Activated naive CD8-positive, alpha-beta T cell treated with anti-CD3 and anti-CD28 coated beads, Interleukin-2, amount 10 ng/mL, durations not matched to agents 7 days and 5 days (primary cell): ENCODE data around the gene MT2A. TPM values are rescaled to one million over a fixed set of nuclear protein-coding genes. Genes with fewer than 3 reads are reported as not detected.

Experiments used
- ATAC-seq: fragments of 150-1000 bp; cut with Tn5 transposase; one replicate; pipeline ENCODE4 v1.10.0; 2021; ENCODE audit warnings: low read depth, moderate library complexity
- POLR2A ChIA-PET: fragments of 350-600 bp; sonication (Branson Sonifier 250); formaldehyde crosslinking; loops from one replicate; lab custom pipeline; 2021; ENCODE audit warnings: antibody characterized with exemption; lab: Charles Lee
- DNase-seq: peaks from one replicate; pipeline ENCODE4 v3.0.0; 2021
- H3K27ac Mint-ChIP-seq: one replicate; pipeline ENCODE4 v1.8.0; 2022; ENCODE audit warnings: mild to moderate bottlenecking, mixed read lengths
- H3K27me3 Mint-ChIP-seq: one replicate; pipeline ENCODE4 v1.8.0; 2022; ENCODE audit warnings: mild to moderate bottlenecking, moderate library complexity, mixed read lengths
- H3K36me3 Mint-ChIP-seq: one replicate; pipeline ENCODE4 v1.8.0; 2021; ENCODE audit warnings: mild to moderate bottlenecking, mixed read lengths
- H3K4me1 Mint-ChIP-seq: one replicate; pipeline ENCODE4 v1.8.0; 2021; ENCODE audit warnings: mixed read lengths
- H3K4me3 Mint-ChIP-seq: one replicate; pipeline ENCODE4 v1.8.0; 2022; ENCODE audit warnings: mild to moderate bottlenecking, moderate library complexity, mixed read lengths
- H3K9me3 Mint-ChIP-seq: one replicate; pipeline ENCODE4 v1.8.0; 2021; ENCODE audit warnings: mixed read lengths
- total RNA-seq, 2 experiments: library from RNA; stranded (reverse); gene quantifications; one replicate each; pipeline ENCODE4 v1.2.3, GENCODE V29; 2021

The MT2A gene
- total RNA-seq, 2 experiments from 2014 or later = 115 to 135 TPM

GRCh38 chr16:56652600-56652999, 44.2 kb downstream of the MT2A start:
- Mint-ChIP-seq H3K4me1 (peaks cover 3% of the 10 kb centered on the region), H3K27me3 (peaks cover 20% of the 10 kb centered on the region), H3K9me3 (no peaks in the 10 kb centered on the region), H3K4me3 (no peak overlapping the region), H3K36me3 (no peaks in the 10 kb centered on the region), H3K27ac (no peak overlapping the region)
- POLR2A ChIA-PET = interaction anchor here (1.6 kb wide), 1 partner anchor 9 kb away, joined by 3 read pairs; no protein-coding TSS in a partner anchor
- DNase-seq = no peak
- no peak for ATAC-seq

- Mint-ChIP-seq H3K4me3 (no peak overlapping the region), H3K4me1 (peaks cover 7% of the 10 kb centered on the region), H3K27ac (no peak overlapping the region), H3K36me3 (no peaks in the 10 kb centered on the region), H3K9me3 (no peaks in the 10 kb centered on the region), H3K27me3 (peaks cover 16% of the 10 kb centered on the region)
- no peak for DNase-seq
- POLR2A ChIA-PET = interaction anchor here (1.6 kb wide), 1 partner anchor 9 kb away, joined by 3 read pairs; no protein-coding TSS in a partner anchor
- no peak for ATAC-seq
These were observed 44.8 kb downstream of the MT2A start for GRCh38 chr16:56653218-56653617.

- Mint-ChIP-seq H3K4me3 (peak within 1 kb of the TSS; percentile 95), H3K27me3 (no peaks in the 10 kb centered on the region), H3K9me3 (no peaks in the 10 kb centered on the region), H3K27ac (peak within 1 kb of the TSS; percentile 92), H3K4me1 (peaks cover 17% of the 10 kb centered on the region), H3K36me3 (no peaks in the 10 kb centered on the region)
- POLR2A ChIA-PET = interaction anchor here (1.0 to 1.8 kb wide), 6 partner anchors 10 to 49 kb away, joined by 3 to 6 read pairs (median 4); partner anchors contain the start of genes MT1G, MT1X and MT2A
- ATAC-seq = peak; percentile 87
- DNase-seq = peak; percentile 82
These were observed 49.4 kb downstream of the MT2A start, which contains the start of gene MT1F for GRCh38 chr16:56657555-56658326. TSS of gene MT1F (plus strand) at chr16:56657959. CDS start at chr16:56658059, 100 bp downstream.

- H3K36me3 Mint-ChIP-seq = no peaks in the 10 kb centered on the region
- DNase-seq (no peak), ATAC-seq (no peak)
- peaks cover 19% of the 10 kb centered on the region for H3K4me1 Mint-ChIP-seq
- POLR2A ChIA-PET = interaction anchor here (1.0 to 1.8 kb wide), 4 partner anchors 9 to 18 kb away, joined by 3 to 6 read pairs (median 4); partner anchors contain the start of gene MT1G
- H3K27me3 Mint-ChIP-seq = no peaks in the 10 kb centered on the region
- H3K27ac Mint-ChIP-seq = peak overlapping the region; percentile 92
- H3K4me3 Mint-ChIP-seq = peak overlapping the region; percentile 95
- no peaks in the 10 kb centered on the region for H3K9me3 Mint-ChIP-seq
These were observed 50.0 kb downstream of the MT2A start for GRCh38 chr16:56658327-56658875.

Other genes with a start within 250 kb of the MT2A start
- gene AMFR, start 183.0 kb upstream of the MT2A start, total RNA-seq = 10 to 100 TPM; 50.0 to 55.5 TPM
- 100 to 1,000 TPM; 200 to 204 TPM for gene NUDT21, start 157.3 kb upstream of the MT2A start, total RNA-seq
- gene OGFOD1, start 157.0 kb upstream of the MT2A start, total RNA-seq = 10 to 100 TPM; 39.3 to 39.6 TPM
- gene BBS2, start 88.6 kb upstream of the MT2A start, total RNA-seq = 10 to 100 TPM; 38.2 to 41.5 TPM
- not detected for gene MT4, start 43.5 kb upstream of the MT2A start, total RNA-seq
- gene MT3, start 19.1 kb upstream of the MT2A start, total RNA-seq = 10 to 100 TPM; 15.5 to 16.3 TPM
- 10 to 100 TPM; 32.6 to 36.4 TPM for gene MT1E, start 17.2 kb downstream of the MT2A start, total RNA-seq
- not detected for gene MT1M, start 24.1 kb downstream of the MT2A start, total RNA-seq
- not detected for gene MT1A, start 30.1 kb downstream of the MT2A start, total RNA-seq
- gene MT1B, start 43.3 kb downstream of the MT2A start, total RNA-seq = not detected
- gene MT1F, start 49.4 kb downstream of the MT2A start, total RNA-seq = 10 to 100 TPM; 24.1 to 27.8 TPM
- 1 to 10 TPM; 4.0 to 5.0 TPM for gene MT1G, start 59.5 kb downstream of the MT2A start, total RNA-seq
- not detected for gene MT1H, start 61.2 kb downstream of the MT2A start, total RNA-seq
- gene MT1X, start 73.9 kb downstream of the MT2A start, total RNA-seq = 10 to 100 TPM; 35.0 to 35.4 TPM
- gene NUP93, start 121.5 kb downstream of the MT2A start, total RNA-seq = 10 to 100 TPM; 89.5 to 92.5 TPM